K562 (cell line): Measurements from ENCODE around the gene TRIM37. TPM values are rescaled to one million over a fixed set of nuclear protein-coding genes. Genes with fewer than 3 reads are reported as not detected.

ENCODE experiments used
- ATAC-seq: fragments of 200-7000 bp; cut with Tn5 transposase; 3 replicates; pipeline ENCODE4 v1.9.1; 2020; ENCODE audit warnings: moderate library complexity
- BruUV-seq: library from RNA; stranded (reverse); fragments of 400-500 nt; replicated peaks from 2 replicates; lab custom pipeline; 2021; lab: Mats Ljungman, UMichigan
- CTCF ChIA-PET: fragments of 300-600 bp; formaldehyde crosslinking; extraction: SDS; loops from one replicate; lab custom pipeline; 2021; ENCODE audit warnings: low intra/inter-chr PET ratio; lab: Yijun Ruan, JAX
- POLR2A ChIA-PET: fragments of 300-600, 350-650 bp; sonication (Branson Sonifier 250); formaldehyde crosslinking; extraction: SDS; loops from one replicate; lab custom pipeline; 2021; ENCODE audit warnings: antibody characterized with exemption, inconsistent platforms; lab: Yijun Ruan, JAX
- DNase-seq, 4 experiments: peaks; one replicate each; pipeline versions ENCODE4 v3.0.0 to v3.0.0-alpha.2; 2011 to 2018; ENCODE audit warnings: low spot score in 3 of 4, mixed read lengths in 3 of 4; ENCODE audit errors: extremely low read depth in 1 of 4
- FAIRE-seq: peaks from 2 replicates; lab custom pipeline; 2011; peaks lifted over from hg19 to GRCh38; lab: Jason Lieb, UNC
- H2AFZ ChIP-seq: 2 replicates; pipeline ENCODE4 v1.6.0; 2011; ENCODE audit warnings: low read depth, low read length, control low read depth, inconsistent platforms
- H3K27ac ChIP-seq: fragments of 200-600 bp; 3 replicates; pipeline ENCODE4 v1.8.0; 2011; ENCODE audit warnings: low read depth, mild to moderate bottlenecking, control low read depth, inconsistent platforms, low read length, moderate library complexity, mixed read lengths; ENCODE audit errors: extremely low read depth
- H3K27me3 ChIP-seq, 2 experiments: fragments of 300-600 bp in 1 of 2; 2 replicates in 1 of 2; 3 replicates in 1 of 2; pipeline versions ENCODE4 v1.6.0 to v1.8.0; 2011; ENCODE audit warnings: inconsistent platforms in 2 of 2, low read length in 2 of 2, mild to moderate bottlenecking in 1 of 2, mixed read lengths in 1 of 2, moderate library complexity in 1 of 2; ENCODE audit not compliant: control insufficient read depth in 2 of 2, insufficient read depth in 2 of 2
- H3K36me3 ChIP-seq: fragments of 300-600 bp; 3 replicates; pipeline ENCODE4 v1.8.0; 2011; ENCODE audit warnings: mild to moderate bottlenecking, low read length, inconsistent platforms; ENCODE audit not compliant: control insufficient read depth, insufficient read depth
- H3K4me1 ChIP-seq, 2 experiments: fragments of 200-600 bp in 1 of 2; replicated peaks in 1 of 2; 2 replicates in 1 of 2; 3 replicates in 1 of 2; pipeline versions ENCODE4 v1.5.1 to v1.8.0; 2011; ENCODE audit warnings: inconsistent platforms in 2 of 2, low read length in 2 of 2, mild to moderate bottlenecking in 1 of 2, mixed read lengths in 1 of 2, moderate library complexity in 1 of 2; ENCODE audit not compliant: control insufficient read depth in 2 of 2, insufficient read depth in 2 of 2
- H3K4me2 ChIP-seq: 2 replicates; pipeline ENCODE4 v1.6.1; 2011; ENCODE audit warnings: low read length, control low read depth, inconsistent platforms, mixed read lengths; ENCODE audit not compliant: insufficient read depth
- H3K4me3 ChIP-seq: fragments of 200-600 bp; sonication (generic), shearing (Covaris generic); 2 replicates; pipeline ENCODE4 v1.5.1; 2016; ENCODE audit warnings: control low read depth, inconsistent platforms
- H3K79me2 ChIP-seq: fragments of 200-600 bp; 3 replicates; pipeline ENCODE4 v1.8.0; 2011; ENCODE audit warnings: low read length, inconsistent platforms; ENCODE audit not compliant: control insufficient read depth, insufficient read depth
- H3K9ac ChIP-seq, 2 experiments: 2 replicates each; pipeline versions ENCODE4 v1.6.0 to v1.6.1; 2011; ENCODE audit warnings: low read depth in 2 of 2, low read length in 2 of 2, control low read depth in 1 of 2, inconsistent platforms in 1 of 2, mild to moderate bottlenecking in 1 of 2, mixed read lengths in 1 of 2; ENCODE audit not compliant: insufficient read depth in 1 of 2
- H3K9me1 ChIP-seq: one replicate; pipeline ENCODE4 v1.6.0; 2011; ENCODE audit warnings: inconsistent platforms, mild to moderate bottlenecking, low read length, moderate library complexity; ENCODE audit not compliant: control insufficient read depth, insufficient read depth
- H3K9me3 ChIP-seq: replicated peaks from 2 replicates; pipeline ENCODE4 v1.5.1; 2011; ENCODE audit warnings: low read depth, low read length, inconsistent platforms; ENCODE audit not compliant: control insufficient read depth, insufficient read depth
- H4K20me1 ChIP-seq: replicated peaks from 2 replicates; pipeline ENCODE4 v1.6.1; 2011; ENCODE audit warnings: low read length, inconsistent platforms, mixed read lengths; ENCODE audit not compliant: control insufficient read depth, insufficient read depth
- C11orf30 ChIP-seq: fragments of 450-650 bp; IDR thresholded peaks from 2 replicates; pipeline ENCODE4 v1.6.1; 2016; ENCODE audit warnings: low read depth, mild to moderate bottlenecking
- MAFK ChIP-seq: IDR thresholded peaks from 2 replicates; pipeline ENCODE4 v1.6.1; 2011; ENCODE audit warnings: low read length, improper control_type of control experiment
- ZNF316 ChIP-seq: fragments of 450-650 bp; IDR thresholded peaks from 2 replicates; pipeline ENCODE4 v1.6.1; 2016
- WGBS: fragments of 100-300 bp; shearing (Covaris generic); methylation state at CpG from one replicate; pipeline ENCODE4 v1.1.6; 2016; ENCODE audit warnings: low coverage, mixed read lengths; ENCODE audit not compliant: insufficient coverage; ENCODE audit errors: missing lambda C conversion rate; 5-methylcytosine and 5-hydroxymethylcytosine counted together
- in situ Hi-C: fragments of 300-500 bp; cut with MboI; formaldehyde crosslinking; loops from 4 replicates; pipeline ENCODE4 v1.15.0; 2018; ENCODE audit warnings: inconsistent platforms, mixed read lengths
- intact Hi-C: fragments of 100-400 bp; cut with micrococcal nuclease; formaldehyde crosslinking; loops from 2 replicates; pipeline ENCODE4 v1.14.2; 2022
- polyA plus RNA-seq, 8 experiments: library from polyadenylated mRNA; depleted of rRNA in 4 of 8; stranded (reverse) in 5 of 8; unstranded in 3 of 8; fragments of >200 nt; fragmentation: Nextera tagmentation in 2 of 8; fragmentation: Illumina TruSeq in 1 of 8; extraction: Ambion mirVana in 2 of 8; extraction: Trizol in 1 of 8; gene quantifications; 2 replicates each; pipeline versions ENCODE4 v1.2.1 to v1.2.3, GENCODE V29; 2011 to 2014; ENCODE audit warnings: inconsistent platforms in 1 of 8, missing spikeins in 1 of 8
- total RNA-seq, 7 experiments: library from RNA; depleted of rRNA in 6 of 7; stranded (reverse); fragments of >200 nt in 6 of 7; fragmentation: Illumina TruSeq in 2 of 7; extraction: Trizol in 2 of 7; gene quantifications; 2 replicates each; pipeline versions ENCODE4 v1.2.1 to v1.2.3, GENCODE V29; 2011 to 2021; ENCODE audit warnings: low replicate concordance in 1 of 7
- TF ChIP-seq, protein P1 (sequence below), 3 experiments: fragments of 200-800 bp in 1 of 3; fragments of 250-450 bp in 1 of 3; fragments of 450-650 bp in 1 of 3; sonication (Bioruptor Pico) in 1 of 3; sonication (Bioruptor generic) in 1 of 3; formaldehyde crosslinking in 1 of 3; IDR thresholded peaks; 2 replicates each; pipeline versions ENCODE4 v1.6.1 to v1.8.0; 2016 to 2022; ENCODE audit warnings: mild to moderate bottlenecking in 2 of 3, missing genetic modification characterization in 2 of 3, missing compliant biosample characterization in 1 of 3, moderate library complexity in 1 of 3

Gene TRIM37
- total and polyA plus RNA-seq, 9 of the 15 experiments (the other 6 are each of a cell fraction or from before 2014, with no cell fraction given): 4.5 to 31.4 (median 23.8) TPM

GRCh38 chr17:59067340-59067739, 39.3 kb downstream of the TRIM37 start:
- intact Hi-C loops: no loop called here
- ChIA-PET POLR2A (no interaction called here), CTCF (no interaction called here)
- no TSS peak for BruUV-seq
- in situ Hi-C loops: no loop called here
- Histone ChIP-seq H3K9me3 (no peaks in the 10 kb centered on the region), H3K27me3 (no peaks in the 10 kb centered on the region), H3K36me3 (peaks cover 75% of the 10 kb centered on the region), H3K4me3 (no peak overlapping the region), H3K4me1 (no peaks in the 10 kb centered on the region), H4K20me1 (no peaks in the 10 kb centered on the region), H3K27ac (no peak overlapping the region), H2AFZ (no peak overlapping the region), H3K9ac (no peak overlapping the region), H3K9me1 (no peaks in the 10 kb centered on the region), H3K4me2 (no peak overlapping the region), H3K79me2 (no peaks in the 10 kb centered on the region)
- 97% methylated on average over 2 of the region's 2 CpGs for WGBS
- DNase-seq (no peak), ATAC-seq (no peak), FAIRE-seq (no peak)
- TF ChIP-seq, protein P1, sequence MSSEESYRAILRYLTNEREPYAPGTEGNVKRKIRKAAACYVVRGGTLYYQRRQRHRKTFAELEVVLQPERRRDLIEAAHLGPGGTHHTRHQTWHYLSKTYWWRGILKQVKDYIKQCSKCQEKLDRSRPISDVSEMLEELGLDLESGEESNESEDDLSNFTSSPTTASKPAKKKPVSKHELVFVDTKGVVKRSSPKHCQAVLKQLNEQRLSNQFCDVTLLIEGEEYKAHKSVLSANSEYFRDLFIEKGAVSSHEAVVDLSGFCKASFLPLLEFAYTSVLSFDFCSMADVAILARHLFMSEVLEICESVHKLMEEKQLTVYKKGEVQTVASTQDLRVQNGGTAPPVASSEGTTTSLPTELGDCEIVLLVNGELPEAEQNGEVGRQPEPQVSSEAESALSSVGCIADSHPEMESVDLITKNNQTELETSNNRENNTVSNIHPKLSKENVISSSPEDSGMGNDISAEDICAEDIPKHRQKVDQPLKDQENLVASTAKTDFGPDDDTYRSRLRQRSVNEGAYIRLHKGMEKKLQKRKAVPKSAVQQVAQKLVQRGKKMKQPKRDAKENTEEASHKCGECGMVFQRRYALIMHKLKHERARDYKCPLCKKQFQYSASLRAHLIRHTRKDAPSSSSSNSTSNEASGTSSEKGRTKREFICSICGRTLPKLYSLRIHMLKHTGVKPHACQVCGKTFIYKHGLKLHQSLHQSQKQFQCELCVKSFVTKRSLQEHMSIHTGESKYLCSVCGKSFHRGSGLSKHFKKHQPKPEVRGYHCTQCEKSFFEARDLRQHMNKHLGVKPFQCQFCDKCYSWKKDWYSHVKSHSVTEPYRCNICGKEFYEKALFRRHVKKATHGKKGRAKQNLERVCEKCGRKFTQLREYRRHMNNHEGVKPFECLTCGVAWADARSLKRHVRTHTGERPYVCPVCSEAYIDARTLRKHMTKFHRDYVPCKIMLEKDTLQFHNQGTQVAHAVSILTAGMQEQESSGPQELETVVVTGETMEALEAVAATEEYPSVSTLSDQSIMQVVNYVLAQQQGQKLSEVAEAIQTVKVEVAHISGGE (CRISPR knock-in tag; IDR thresholded peaks at IDR 0.05): peak in 1 of 3 experiments; percentile 67; a peak in 1 of 6 replicates
- TF ChIP-seq C11orf30 (peak; percentile 26; the same call in 1 of the 2 replicates), MAFK (no peak), ZNF316 (peak; percentile 43; the same call in 1 of the 2 replicates)
